Thoracic aorta (tissue), 2 donors: ENCODE measurements around the gene MSANTD7. TPM values are rescaled to one million over a fixed set of nuclear protein-coding genes. Genes with fewer than 3 reads are reported as not detected.
"Not testable (repeated sequence)": the region's sequence is repeated elsewhere in the genome, so short reads cannot be mapped to it uniquely, and the experiment has no call there.

Experiments
- ATAC-seq: fragments of 150-250 bp; one replicate; pipeline ENCODE4 v1.8.0; 2017; ENCODE audit warnings: low read depth; ENCODE audit not compliant: insufficient number of reproducible peaks, low FRiP score
- DNase-seq: peaks from one replicate; pipeline ENCODE4 v3.0.0-alpha.2; 2020; ENCODE audit warnings: low spot score
- H3K27ac ChIP-seq, 2 donors: fragments of 200-600 bp; sonication (generic); 1 replicate in 1 of 2; 2 replicates in 1 of 2; pipeline ENCODE4 v1.5.1; 2016; ENCODE audit warnings: mild to moderate bottlenecking in 2 of 2, moderate library complexity in 2 of 2
- H3K27me3 ChIP-seq: fragments of 200-600 bp; sonication (generic); replicated peaks from 2 replicates; pipeline ENCODE4 v1.6.0; 2016; ENCODE audit warnings: mild to moderate bottlenecking; ENCODE audit not compliant: insufficient read depth
- H3K36me3 ChIP-seq: fragments of 200-600 bp; sonication (generic); one replicate; pipeline ENCODE4 v1.5.1; 2016
- H3K4me1 ChIP-seq, 2 donors: fragments of 200-600 bp; sonication (generic); 1 replicate in 1 of 2; 2 replicates in 1 of 2; pipeline versions ENCODE4 v1.5.1 to v1.6.0; 2016; ENCODE audit warnings: low read depth in 2 of 2, mild to moderate bottlenecking in 1 of 2; ENCODE audit not compliant: control insufficient read depth in 1 of 2
- H3K4me3 ChIP-seq: fragments of 200-600 bp; sonication (generic); 2 replicates; pipeline ENCODE4 v1.5.1; 2016; ENCODE audit warnings: mild to moderate bottlenecking
- H3K9me3 ChIP-seq: fragments of 200-600 bp; sonication (generic); 2 replicates; pipeline ENCODE4 v1.5.1; 2016
- total RNA-seq, 2 donors: library from RNA; depleted of rRNA; stranded (reverse); fragments of >200 nt; gene quantifications; one replicate each; pipeline versions ENCODE4 v1.1.0 to v1.2.3, GENCODE V29; 2016
- TF ChIP-seq, protein P1 (sequence below): fragments of 200-600 bp; sonication (generic); IDR thresholded peaks from one replicate; pipeline ENCODE4 v1.5.1; 2019; ENCODE audit warnings: antibody characterized with exemption

The MSANTD7 gene
- total RNA-seq, 2 donors from 2014 or later = 6.4 to 10.6 TPM

DNA sequence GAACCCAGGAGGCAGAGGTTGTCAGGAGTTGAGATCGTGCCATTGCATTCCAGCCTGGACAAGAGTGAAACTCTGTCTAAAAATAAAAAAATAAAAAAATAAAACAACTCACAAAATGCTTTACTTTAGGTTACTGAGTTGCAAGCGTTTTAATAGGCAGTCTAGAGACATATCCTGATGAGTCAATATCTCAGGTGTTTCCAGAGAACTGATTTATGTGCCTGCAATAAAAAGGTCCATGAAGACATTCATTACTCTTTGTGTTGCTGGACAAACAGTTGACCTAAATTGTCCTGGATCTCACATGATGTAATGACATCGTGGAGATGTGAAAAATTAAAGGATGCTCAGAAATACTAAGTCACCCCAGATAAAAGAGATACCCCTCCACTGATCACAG is 31.8 kb upstream of the MSANTD7 start:
- no peaks in the 10 kb centered on the region for H3K27me3 ChIP-seq
- H3K36me3 ChIP-seq = no peaks in the 10 kb centered on the region
- no peaks in the 10 kb centered on the region for H3K9me3 ChIP-seq
- ATAC-seq (no peak), DNase-seq (no peak)
- TF ChIP-seq, protein P1, sequence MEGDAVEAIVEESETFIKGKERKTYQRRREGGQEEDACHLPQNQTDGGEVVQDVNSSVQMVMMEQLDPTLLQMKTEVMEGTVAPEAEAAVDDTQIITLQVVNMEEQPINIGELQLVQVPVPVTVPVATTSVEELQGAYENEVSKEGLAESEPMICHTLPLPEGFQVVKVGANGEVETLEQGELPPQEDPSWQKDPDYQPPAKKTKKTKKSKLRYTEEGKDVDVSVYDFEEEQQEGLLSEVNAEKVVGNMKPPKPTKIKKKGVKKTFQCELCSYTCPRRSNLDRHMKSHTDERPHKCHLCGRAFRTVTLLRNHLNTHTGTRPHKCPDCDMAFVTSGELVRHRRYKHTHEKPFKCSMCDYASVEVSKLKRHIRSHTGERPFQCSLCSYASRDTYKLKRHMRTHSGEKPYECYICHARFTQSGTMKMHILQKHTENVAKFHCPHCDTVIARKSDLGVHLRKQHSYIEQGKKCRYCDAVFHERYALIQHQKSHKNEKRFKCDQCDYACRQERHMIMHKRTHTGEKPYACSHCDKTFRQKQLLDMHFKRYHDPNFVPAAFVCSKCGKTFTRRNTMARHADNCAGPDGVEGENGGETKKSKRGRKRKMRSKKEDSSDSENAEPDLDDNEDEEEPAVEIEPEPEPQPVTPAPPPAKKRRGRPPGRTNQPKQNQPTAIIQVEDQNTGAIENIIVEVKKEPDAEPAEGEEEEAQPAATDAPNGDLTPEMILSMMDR = no peak
- no peak overlapping the region for H3K4me3 ChIP-seq
- H3K27ac ChIP-seq = no peak overlapping the region
- no peaks in the 10 kb centered on the region for H3K4me1 ChIP-seq

DNA sequence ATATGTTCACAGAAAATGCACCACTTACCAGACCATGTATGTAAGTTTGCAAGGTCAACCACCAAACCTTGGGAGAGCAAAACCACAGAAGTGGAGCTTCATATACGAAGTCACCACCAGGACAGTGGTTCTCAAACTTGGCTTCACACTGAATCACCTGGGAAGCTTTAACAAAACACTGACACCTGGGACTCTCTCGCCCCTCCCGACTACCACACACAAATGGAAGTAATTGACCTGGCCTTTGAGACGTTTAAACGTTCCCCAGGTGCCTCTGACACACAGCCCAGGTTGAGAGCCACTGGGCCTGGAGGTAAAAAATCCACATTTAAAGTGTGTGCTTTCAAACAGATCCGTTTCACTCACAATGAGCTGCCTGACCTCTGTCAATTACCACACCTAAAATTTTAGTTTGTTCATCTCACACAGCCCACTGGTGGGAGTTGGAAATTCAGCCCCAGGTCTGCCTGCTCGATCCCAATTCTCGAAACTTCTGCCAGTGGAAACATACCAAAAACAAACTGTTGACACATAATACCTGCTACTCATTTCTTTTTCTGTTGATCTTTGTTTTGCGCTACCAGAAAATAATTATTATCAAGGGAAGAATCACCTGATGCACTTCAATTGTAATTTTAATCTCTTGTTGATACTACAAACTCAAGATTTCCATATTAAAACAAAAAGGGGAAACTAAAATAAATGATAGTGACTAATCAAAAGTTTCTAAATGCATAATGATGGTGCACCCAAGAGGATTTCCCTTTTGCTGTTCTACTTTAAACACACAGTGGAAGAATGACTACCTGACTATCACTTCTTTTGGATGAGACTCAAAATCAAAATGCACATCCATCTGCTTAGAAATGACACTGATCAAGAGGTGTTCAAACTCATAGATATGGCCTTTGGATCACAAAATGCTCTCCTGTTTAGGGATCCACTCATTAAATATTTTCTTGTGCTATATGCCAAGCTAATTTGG is 26.8 kb upstream of the MSANTD7 start:
- ATAC-seq (no peak), DNase-seq (no peak)
- TF ChIP-seq, protein P1 = no peak
- Histone ChIP-seq H3K4me3 (no peak overlapping the region), H3K36me3 (no peaks in the 10 kb centered on the region), H3K9me3 (no peaks in the 10 kb centered on the region), H3K27me3 (no peaks in the 10 kb centered on the region), H3K27ac (no peak overlapping the region), H3K4me1 (no peaks in the 10 kb centered on the region)

DNA sequence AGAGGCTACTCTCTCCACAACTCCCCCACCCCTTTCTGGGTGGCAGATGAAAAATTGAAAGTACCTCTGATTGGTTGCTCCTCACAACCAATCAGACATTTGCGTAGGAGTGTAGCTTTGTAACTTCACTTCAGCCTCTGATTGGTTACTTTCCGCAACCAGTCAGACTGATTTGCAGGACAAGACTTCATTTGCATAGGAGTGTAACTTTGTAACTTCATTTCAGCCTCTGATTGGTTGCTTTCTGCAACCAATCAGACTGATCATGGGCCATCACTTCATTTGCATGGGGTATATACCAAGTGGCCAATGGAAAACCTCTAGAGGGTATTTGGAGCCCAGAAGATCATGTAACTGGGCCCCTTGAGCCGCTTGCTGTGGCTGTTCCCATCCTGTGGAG is 25.8 kb upstream of the MSANTD7 start:
- H3K27ac ChIP-seq = no peak overlapping the region
- H3K36me3 ChIP-seq = no peaks in the 10 kb centered on the region
- TF ChIP-seq, protein P1 = no peak
- ATAC-seq (no peak), DNase-seq (no peak)
- no peaks in the 10 kb centered on the region for H3K4me1 ChIP-seq
- no peaks in the 10 kb centered on the region for H3K9me3 ChIP-seq
- H3K27me3 ChIP-seq = no peaks in the 10 kb centered on the region
- H3K4me3 ChIP-seq = no peak overlapping the region

DNA sequence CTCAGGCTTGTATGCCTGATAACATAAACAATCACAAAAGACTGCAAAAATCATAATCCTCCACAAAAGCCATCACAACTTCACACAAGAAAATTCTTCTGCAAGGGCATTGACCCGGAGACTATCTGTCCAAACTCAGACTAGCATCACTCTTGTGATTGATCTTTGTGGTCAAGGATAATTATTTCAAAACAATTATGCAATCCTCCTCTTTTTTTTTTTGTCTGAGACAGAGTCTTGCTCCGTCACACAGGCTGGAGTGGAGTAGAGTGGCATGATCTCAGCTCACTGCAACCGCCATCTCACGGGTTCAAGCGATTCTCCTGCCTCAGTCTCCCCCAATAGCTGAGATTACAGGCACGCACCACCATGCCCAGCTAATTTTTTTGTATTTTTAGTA is 22.4 kb upstream of the MSANTD7 start:
- Histone ChIP-seq H3K27ac (no peak overlapping the region), H3K4me1 (peaks cover 0 to 13% of the 10 kb centered on the region in 2 donors), H3K27me3 (no peaks in the 10 kb centered on the region), H3K36me3 (no peaks in the 10 kb centered on the region), H3K4me3 (no peak overlapping the region), H3K9me3 (no peaks in the 10 kb centered on the region)
- ATAC-seq = no peak
- TF ChIP-seq, protein P1 = no peak
- no peak for DNase-seq

DNA sequence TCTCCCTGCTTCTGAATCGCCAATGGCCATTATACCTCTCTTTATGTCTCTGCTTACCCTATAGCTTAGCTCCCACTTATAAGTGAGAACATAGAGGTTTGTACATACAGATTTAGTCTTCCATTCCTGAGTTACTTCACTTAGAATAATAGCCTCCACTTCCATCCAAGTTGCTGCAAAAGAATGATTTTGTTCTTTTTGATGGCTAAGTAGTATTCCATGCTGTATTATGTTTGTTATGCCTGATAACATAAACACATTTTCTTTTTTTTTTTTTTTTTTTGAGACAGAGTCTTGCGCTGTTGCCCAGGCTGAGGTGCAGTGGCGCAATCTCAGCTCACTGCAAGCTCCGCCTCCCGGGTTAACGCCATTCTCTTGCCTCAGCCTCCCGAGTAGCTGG is 21.4 kb upstream of the MSANTD7 start:
- DNase-seq, H3K27me3 ChIP-seq, H3K36me3 ChIP-seq, H3K4me3 ChIP-seq, H3K9me3 ChIP-seq, ATAC-seq, H3K27ac ChIP-seq: not testable (repeated sequence)
- H3K4me1 ChIP-seq = peaks cover 0 to 14% of the 10 kb centered on the region in 2 donors
